ENCODE measurements around the gene MTMR12. TPM values are rescaled to one million over a fixed set of nuclear protein-coding genes. Genes with fewer than 3 reads are reported as not detected.

The MTMR12 gene
- 30.8 and 34.7 TPM in 2 replicates for total RNA-seq

GRCh38 chr5:32312595-32313332 lies at the start of gene MTMR12:
MTMR12 (minus strand) TSS chr5:32312939; CDS start chr5:32312838, 101 bp downstream.

Other genes with a start within 250 kb of the MTMR12 start
- 57.9 and 68.1 TPM in 2 replicates for gene GOLPH3, start 138.6 kb downstream of the MTMR12 start, total RNA-seq
- 49.1 and 50.6 TPM in 2 replicates for gene ZFR, start 131.8 kb upstream of the MTMR12 start, total RNA-seq

Data from mammary microvascular endothelial cell (primary cell).